SK-MEL-5 (cell line): ENCODE measurements around the gene PHF8. TPM values are rescaled to one million over a fixed set of nuclear protein-coding genes. Genes with fewer than 3 reads are reported as not detected.
A peak's percentile ranks its signal among the peaks of the same experiment; 100 is the strongest.

ENCODE experiments used
- DNase-seq: peaks from one replicate; pipeline ENCODE4 v3.0.0-alpha.2; 2016; ENCODE audit warnings: low read depth, low spot score
- in situ Hi-C: cut with HindIII; loops from 2 replicates; pipeline ENCODE4 v1.10.0; 2016; ENCODE audit warnings: low sequenced_read_pairs, high pct_unique_total_duplicates, low pct_unique_long_range_greater_than_20kb
- polyA plus RNA-seq, 2 experiments: library from polyadenylated mRNA; depleted of rRNA; stranded (reverse); fragments of >200 nt; gene quantifications; 2 replicates each; pipeline ENCODE4 v1.2.3, GENCODE V29; 2015
- total RNA-seq: library from RNA; depleted of rRNA; stranded (reverse); fragments of >200 nt; shearing (Covaris generic); gene quantifications from 2 replicates; pipeline ENCODE4 v1.2.3, GENCODE V29; 2014; rRNA removed

Gene PHF8
- total RNA-seq = 7.3 and 8.4 TPM in 2 replicates
- polyA plus RNA-seq (2015; cell fraction: cytosol; rRNA removed) = 19.1 and 20.0 TPM in 2 replicates
- 31.1 and 40.5 TPM in 2 replicates for polyA plus RNA-seq (2015; cell fraction: nucleus; rRNA removed)

- in situ Hi-C loops = no loop called here
- peak; percentile 92 for DNase-seq
These were observed at the start of gene PHF8 for GRCh38 chrX:54044126-54044876. Gene PHF8, minus strand, starts transcription at chrX:54044473. Its CDS starts 1,745 bp downstream, at chrX:54042728.

- DNase-seq = no peak
- in situ Hi-C loops = no loop called here
These were observed 49.3 kb upstream of the PHF8 start for GRCh38 chrX:54093571-54093970.

- DNase-seq = no peak
- in situ Hi-C loops = no loop called here
These were observed 48.9 kb upstream of the PHF8 start for GRCh38 chrX:54093159-54093558.

GRCh38 chrX:54090880-54091279 lies 46.6 kb upstream of the PHF8 start:
- in situ Hi-C loops = no loop called here
- DNase-seq = no peak

GRCh38 chrX:54089191-54089590 lies 44.9 kb upstream of the PHF8 start:
- no peak for DNase-seq
- in situ Hi-C loops = no loop called here

- in situ Hi-C loops = no loop called here
- DNase-seq = no peak
These were observed 43.4 kb upstream of the PHF8 start for GRCh38 chrX:54087661-54088060.

GRCh38 chrX:54085666-54086065 lies 41.4 kb upstream of the PHF8 start:
- in situ Hi-C loops = no loop called here
- no peak for DNase-seq

GRCh38 chrX:54076903-54077302 lies 32.6 kb upstream of the PHF8 start:
- in situ Hi-C loops = no loop called here

GRCh38 chrX:54074826-54075225 lies 30.6 kb upstream of the PHF8 start:
- in situ Hi-C loops = no loop called here
- DNase-seq = no peak

More at GRCh38 chrX:54076903-54077302, 32.6 kb upstream of the PHF8 start:
- peak; percentile 9 for DNase-seq

GRCh38 chrX:54067766-54068165 lies 23.5 kb upstream of the PHF8 start:
- in situ Hi-C loops = no loop called here
- DNase-seq = no peak

- no peak for DNase-seq
- in situ Hi-C loops = no loop called here
These were observed 22.6 kb upstream of the PHF8 start for GRCh38 chrX:54066841-54067240.

GRCh38 chrX:54064564-54064963 lies 20.3 kb upstream of the PHF8 start:
- in situ Hi-C loops = no loop called here

GRCh38 chrX:54063361-54063760 lies 19.1 kb upstream of the PHF8 start:
- in situ Hi-C loops = no loop called here
- no peak for DNase-seq

More at GRCh38 chrX:54064564-54064963, 20.3 kb upstream of the PHF8 start:
- DNase-seq = no peak

- no peak for DNase-seq
- in situ Hi-C loops = no loop called here
These were observed 5.5 kb upstream of the PHF8 start for GRCh38 chrX:54049801-54050200.

GRCh38 chrX:54048412-54048811 lies 4.1 kb upstream of the PHF8 start:
- in situ Hi-C loops = no loop called here
- no peak for DNase-seq

GRCh38 chrX:54045563-54046228 lies 1.4 kb upstream of the PHF8 start:
- in situ Hi-C loops = no loop called here
- DNase-seq = no peak

GRCh38 chrX:54044877-54045338 lies 635 bp upstream of the PHF8 start:
- in situ Hi-C loops = no loop called here
- no peak for DNase-seq

- peak; percentile 28 for DNase-seq
- in situ Hi-C loops = no loop called here
These were observed 640 bp downstream of the PHF8 start for GRCh38 chrX:54043541-54044125.
